Activated CD8-positive, alpha-beta memory T cell treated with anti-CD3 and anti-CD28 coated beads, Interleukin-2, amount 10 ng/mL, durations not matched to agents 7 days and 5 days (primary cell): ENCODE measurements around the gene MVB12B. TPM values are rescaled to one million over a fixed set of nuclear protein-coding genes. Genes with fewer than 3 reads are reported as not detected.

Experiments used
- ATAC-seq: fragments of 150-1000 bp; cut with Tn5 transposase; one replicate; pipeline ENCODE4 v1.10.0; 2021; ENCODE audit warnings: moderate library complexity
- CTCF ChIA-PET: fragments of 350-600 bp; sonication (Branson Sonifier 250); formaldehyde crosslinking; loops from one replicate; lab custom pipeline; 2021; ENCODE audit warnings: antibody characterized with exemption; lab: Charles Lee
- DNase-seq: peaks from one replicate; pipeline ENCODE4 v3.0.0-alpha.2; 2020
- H3K27ac Mint-ChIP-seq: one replicate; pipeline ENCODE4 v1.8.0; 2021; ENCODE audit warnings: mild to moderate bottlenecking, mixed read lengths
- H3K27me3 Mint-ChIP-seq: one replicate; pipeline ENCODE4 v1.8.0; 2021; ENCODE audit warnings: mixed read lengths
- H3K36me3 Mint-ChIP-seq: one replicate; pipeline ENCODE4 v1.8.0; 2021; ENCODE audit warnings: mild to moderate bottlenecking, mixed read lengths
- H3K4me1 Mint-ChIP-seq: one replicate; pipeline ENCODE4 v1.8.0; 2021; ENCODE audit warnings: mixed read lengths
- H3K4me3 Mint-ChIP-seq: one replicate; pipeline ENCODE4 v1.8.0; 2021; ENCODE audit warnings: mild to moderate bottlenecking, moderate library complexity, mixed read lengths
- H3K9me3 Mint-ChIP-seq: one replicate; pipeline ENCODE4 v1.8.0; 2022; ENCODE audit warnings: low read depth, mixed read lengths
- total RNA-seq, 2 experiments: library from RNA; stranded (reverse); gene quantifications; one replicate each; pipeline ENCODE4 v1.2.3, GENCODE V29; 2021

Gene MVB12B
- total RNA-seq, 2 experiments from 2014 or later = 39.2 to 57.0 TPM

- CTCF ChIA-PET = interaction anchor here (0.6 kb wide), 1 partner anchor 13 kb away, joined by 3 read pairs; no protein-coding TSS in a partner anchor
- H3K27ac Mint-ChIP-seq = no peak overlapping the region
- peaks cover 43% of the 10 kb centered on the region for H3K4me1 Mint-ChIP-seq
- H3K9me3 Mint-ChIP-seq = no peaks in the 10 kb centered on the region
- ATAC-seq (no peak), DNase-seq (no peak)
- H3K36me3 Mint-ChIP-seq = peaks cover 9% of the 10 kb centered on the region
- H3K27me3 Mint-ChIP-seq = no peaks in the 10 kb centered on the region
- H3K4me3 Mint-ChIP-seq = no peak overlapping the region
These were observed 50.5 kb downstream of the MVB12B start for GRCh38 chr9:126377176-126377509.

- CTCF ChIA-PET = interaction anchor here (0.6 to 1.7 kb wide), 2 partner anchors 13 to 60 kb away, joined by 3 read pairs; no protein-coding TSS in a partner anchor
- H3K27me3 Mint-ChIP-seq = no peaks in the 10 kb centered on the region
These were observed 50.9 kb downstream of the MVB12B start for GRCh38 chr9:126377536-126377935.

GRCh38 chr9:126378761-126379160 is 52.1 kb downstream of the MVB12B start:
- no peak for ATAC-seq
- Mint-ChIP-seq H3K4me1 (peaks cover 40% of the 10 kb centered on the region), H3K9me3 (no peaks in the 10 kb centered on the region), H3K4me3 (no peak overlapping the region), H3K27ac (no peak overlapping the region), H3K27me3 (no peaks in the 10 kb centered on the region), H3K36me3 (peaks cover 15% of the 10 kb centered on the region)
- CTCF ChIA-PET = interaction anchor here (1.7 kb wide), 1 partner anchor 61 kb away, joined by 3 read pairs; no protein-coding TSS in a partner anchor
- DNase-seq = no peak

More at GRCh38 chr9:126377536-126377935, 50.9 kb downstream of the MVB12B start:
- no peak overlapping the region for H3K4me3 Mint-ChIP-seq
- ATAC-seq (no peak), DNase-seq (no peak)
- no peak overlapping the region for H3K27ac Mint-ChIP-seq
- peaks cover 11% of the 10 kb centered on the region for H3K36me3 Mint-ChIP-seq
- peaks cover 39% of the 10 kb centered on the region for H3K4me1 Mint-ChIP-seq
- H3K9me3 Mint-ChIP-seq = no peaks in the 10 kb centered on the region

GRCh38 chr9:126379661-126380360 is 53.2 kb downstream of the MVB12B start:
- H3K9me3 Mint-ChIP-seq = no peaks in the 10 kb centered on the region
- H3K27ac Mint-ChIP-seq = no peak overlapping the region
- DNase-seq (no peak), ATAC-seq (no peak)
- CTCF ChIA-PET = no interaction called here
- H3K27me3 Mint-ChIP-seq = no peaks in the 10 kb centered on the region
- H3K4me1 Mint-ChIP-seq = peaks cover 32% of the 10 kb centered on the region
- H3K36me3 Mint-ChIP-seq = peaks cover 15% of the 10 kb centered on the region
- no peak overlapping the region for H3K4me3 Mint-ChIP-seq

GRCh38 chr9:126380447-126380846 is 53.8 kb downstream of the MVB12B start:
- H3K27me3 Mint-ChIP-seq = no peaks in the 10 kb centered on the region
- H3K4me3 Mint-ChIP-seq = no peak overlapping the region
- DNase-seq = no peak

GRCh38 chr9:126381195-126381594 is 54.6 kb downstream of the MVB12B start:
- Mint-ChIP-seq H3K27me3 (no peaks in the 10 kb centered on the region), H3K4me1 (peaks cover 27% of the 10 kb centered on the region), H3K9me3 (no peaks in the 10 kb centered on the region), H3K4me3 (no peak overlapping the region), H3K36me3 (peaks cover 13% of the 10 kb centered on the region), H3K27ac (no peak overlapping the region)
- ATAC-seq (no peak), DNase-seq (no peak)
- CTCF ChIA-PET = no interaction called here

More at GRCh38 chr9:126380447-126380846, 53.8 kb downstream of the MVB12B start:
- Mint-ChIP-seq H3K9me3 (no peaks in the 10 kb centered on the region), H3K4me1 (peaks cover 31% of the 10 kb centered on the region), H3K27ac (no peak overlapping the region), H3K36me3 (peaks cover 15% of the 10 kb centered on the region)
- CTCF ChIA-PET = no interaction called here
- ATAC-seq = no peak

- peaks cover 32% of the 10 kb centered on the region for H3K36me3 Mint-ChIP-seq
- H3K4me1 Mint-ChIP-seq = peaks cover 43% of the 10 kb centered on the region
- ATAC-seq = no peak
- no peaks in the 10 kb centered on the region for H3K9me3 Mint-ChIP-seq
- no peak overlapping the region for H3K27ac Mint-ChIP-seq
- DNase-seq = no peak
- CTCF ChIA-PET = interaction anchor here (1.3 to 2.9 kb wide), 3 partner anchors 13 to 81 kb away, joined by 3 to 11 read pairs (median 4); no protein-coding TSS in a partner anchor
- H3K27me3 Mint-ChIP-seq = no peaks in the 10 kb centered on the region
- H3K4me3 Mint-ChIP-seq = no peak overlapping the region
These were observed 56.9 kb downstream of the MVB12B start for GRCh38 chr9:126383406-126384046.

GRCh38 chr9:126384926-126385325 is 58.3 kb downstream of the MVB12B start:
- CTCF ChIA-PET = interaction anchor here (1.5 to 2.9 kb wide), 5 partner anchors 12 to 114 kb away, joined by 4 to 11 read pairs (median 4); no protein-coding TSS in a partner anchor
- Mint-ChIP-seq H3K9me3 (no peaks in the 10 kb centered on the region), H3K36me3 (peaks cover 41% of the 10 kb centered on the region), H3K4me1 (peaks cover 51% of the 10 kb centered on the region), H3K27ac (no peak overlapping the region), H3K4me3 (no peak overlapping the region), H3K27me3 (no peaks in the 10 kb centered on the region)
- ATAC-seq (no peak), DNase-seq (no peak)

GRCh38 chr9:126386088-126386487 is 59.5 kb downstream of the MVB12B start:
- H3K4me3 Mint-ChIP-seq = no peak overlapping the region
- peaks cover 60% of the 10 kb centered on the region for H3K4me1 Mint-ChIP-seq
- ATAC-seq = peak; percentile 64
- H3K36me3 Mint-ChIP-seq = peaks cover 43% of the 10 kb centered on the region
- H3K27ac Mint-ChIP-seq = no peak overlapping the region
- DNase-seq = no peak
- no peaks in the 10 kb centered on the region for H3K9me3 Mint-ChIP-seq
- CTCF ChIA-PET = interaction anchor here (0.8 to 2.9 kb wide), 12 partner anchors 12 to 116 kb away, joined by 3 to 11 read pairs (median 4); no protein-coding TSS in a partner anchor
- H3K27me3 Mint-ChIP-seq = no peaks in the 10 kb centered on the region

GRCh38 chr9:126386776-126387175 is 60.1 kb downstream of the MVB12B start:
- H3K36me3 Mint-ChIP-seq = peaks cover 43% of the 10 kb centered on the region
- H3K4me1 Mint-ChIP-seq = peaks cover 67% of the 10 kb centered on the region
- CTCF ChIA-PET = interaction anchor here (1.1 to 2.2 kb wide), 6 partner anchors 11 to 55 kb away, joined by 3 to 11 read pairs (median 4); no protein-coding TSS in a partner anchor
- H3K27me3 Mint-ChIP-seq = no peaks in the 10 kb centered on the region
- DNase-seq (no peak), ATAC-seq (no peak)
- H3K4me3 Mint-ChIP-seq = no peak overlapping the region
- H3K27ac Mint-ChIP-seq = peak overlapping the region; percentile 5
- no peaks in the 10 kb centered on the region for H3K9me3 Mint-ChIP-seq

GRCh38 chr9:126388964-126389708 is 62.5 kb downstream of the MVB12B start:
- DNase-seq (no peak), ATAC-seq (no peak)
- H3K27me3 Mint-ChIP-seq = no peaks in the 10 kb centered on the region
- CTCF ChIA-PET = interaction anchor here (3.2 kb wide), 1 partner anchor 10 kb away, joined by 9 read pairs; no protein-coding TSS in a partner anchor
- H3K9me3 Mint-ChIP-seq = no peaks in the 10 kb centered on the region
- H3K27ac Mint-ChIP-seq = peak overlapping the region; percentile 35
- no peak overlapping the region for H3K4me3 Mint-ChIP-seq
- peaks cover 77% of the 10 kb centered on the region for H3K4me1 Mint-ChIP-seq
- H3K36me3 Mint-ChIP-seq = peaks cover 53% of the 10 kb centered on the region

GRCh38 chr9:126389992-126390391 is 63.4 kb downstream of the MVB12B start:
- Mint-ChIP-seq H3K27ac (peak overlapping the region; percentile 73), H3K4me3 (no peak overlapping the region), H3K36me3 (peaks cover 60% of the 10 kb centered on the region), H3K27me3 (no peaks in the 10 kb centered on the region), H3K9me3 (no peaks in the 10 kb centered on the region), H3K4me1 (peaks cover 86% of the 10 kb centered on the region)
- DNase-seq (no peak), ATAC-seq (peak; percentile 40)
- CTCF ChIA-PET = interaction anchor here (1.2 to 3.2 kb wide), 2 partner anchors 9 to 80 kb away, joined by 3 to 9 read pairs; no protein-coding TSS in a partner anchor

- no peak overlapping the region for H3K4me3 Mint-ChIP-seq
- ATAC-seq (no peak), DNase-seq (no peak)
- CTCF ChIA-PET = interaction anchor here (0.6 to 3.2 kb wide), 4 partner anchors 8 to 108 kb away, joined by 3 to 9 read pairs (median 3); no protein-coding TSS in a partner anchor
- no peaks in the 10 kb centered on the region for H3K9me3 Mint-ChIP-seq
- peaks cover 66% of the 10 kb centered on the region for H3K36me3 Mint-ChIP-seq
- H3K4me1 Mint-ChIP-seq = peaks cover 90% of the 10 kb centered on the region
- H3K27me3 Mint-ChIP-seq = no peaks in the 10 kb centered on the region
- no peak overlapping the region for H3K27ac Mint-ChIP-seq
These were observed 64.3 kb downstream of the MVB12B start for GRCh38 chr9:126390923-126391322.
